H54 (cell line): ENCODE data around the gene WDR54.

Experiments used
- DNase-seq: peaks from one replicate; pipeline ENCODE4 v3.0.0; 2011; ENCODE audit warnings: low spot score, mixed read lengths; ENCODE audit not compliant: insufficient read length
- FAIRE-seq: peaks from 3 replicates; lab custom pipeline; 2011; peaks lifted over from hg19 to GRCh38; lab: Jason Lieb, UNC
- POLR2A ChIP-seq: IDR thresholded peaks from 2 replicates; pipeline ENCODE4 v1.6.1; 2011; ENCODE audit warnings: low read depth, mild to moderate bottlenecking, low read length

WDR54 gene

GRCh38 chr2:74427551-74427950 is 6.0 kb downstream of the WDR54 start:
- DNase-seq, result no peak
- TF ChIP-seq POLR2A, result no peak
- FAIRE-seq, result no peak

GRCh38 chr2:74428675-74429074 is 7.1 kb downstream of the WDR54 start:
- FAIRE-seq (no peak), DNase-seq (no peak)
- no peak for TF ChIP-seq POLR2A

DNA sequence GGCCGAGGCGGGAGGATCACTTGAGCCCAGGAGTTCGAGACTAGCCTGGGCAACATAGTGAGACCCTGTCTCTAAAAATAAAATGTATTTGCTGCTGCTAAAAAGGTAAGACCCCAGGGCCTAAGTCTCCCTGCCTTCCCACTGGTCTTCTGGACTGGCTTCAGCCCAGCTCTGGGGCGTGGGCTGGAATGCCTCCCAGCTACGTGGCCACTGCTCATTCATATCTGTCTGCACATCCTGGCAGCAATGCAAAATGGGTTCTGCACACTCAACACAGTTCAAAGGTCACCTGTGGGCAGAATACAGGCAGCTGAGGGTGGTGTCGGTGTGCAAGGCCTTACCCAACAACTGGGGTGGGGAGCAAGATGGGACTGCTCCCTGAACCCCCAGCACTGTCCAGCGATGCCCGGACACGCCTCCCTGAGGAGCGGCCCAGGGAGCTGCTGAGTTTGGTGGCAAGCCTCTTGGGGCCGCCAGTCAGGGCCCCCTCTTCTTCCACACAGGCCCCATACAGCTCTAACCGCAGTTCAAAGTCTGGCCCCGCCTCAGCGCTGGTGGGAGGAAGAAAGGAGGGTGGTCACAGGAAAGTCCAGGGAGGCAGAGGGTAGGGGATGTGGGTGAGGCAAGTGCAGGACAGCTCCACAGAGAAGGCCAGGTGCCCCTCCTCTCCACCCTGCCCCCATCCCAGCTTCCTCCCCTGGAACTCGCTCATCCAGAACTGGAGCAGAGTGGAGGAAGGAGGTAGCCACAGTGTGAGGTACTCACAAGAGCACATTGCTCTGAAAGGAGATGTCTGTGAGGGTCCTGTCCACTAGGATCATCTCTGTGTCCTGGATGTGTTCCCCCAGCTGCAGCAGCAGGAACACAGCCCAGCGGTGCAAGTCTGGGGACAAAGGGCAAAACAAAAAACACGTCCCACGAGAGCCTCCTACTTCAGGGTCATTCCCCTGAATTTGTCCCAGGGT is 8.2 kb downstream of the WDR54 start:
- FAIRE-seq, result no peak
- no peak for TF ChIP-seq POLR2A

GRCh38 chr2:74430502-74430901 is 9.0 kb downstream of the WDR54 start:
- FAIRE-seq, result no peak
- no peak for TF ChIP-seq POLR2A

More for the DNA sequence above, 8.2 kb downstream of the WDR54 start:
- no peak for DNase-seq

GRCh38 chr2:74436111-74436805 is 14.7 kb downstream of the WDR54 start:
- DNase-seq (no peak), FAIRE-seq (no peak)
- TF ChIP-seq POLR2A, result no peak

More at GRCh38 chr2:74430502-74430901, 9.0 kb downstream of the WDR54 start:
- DNase-seq, result no peak

DNA sequence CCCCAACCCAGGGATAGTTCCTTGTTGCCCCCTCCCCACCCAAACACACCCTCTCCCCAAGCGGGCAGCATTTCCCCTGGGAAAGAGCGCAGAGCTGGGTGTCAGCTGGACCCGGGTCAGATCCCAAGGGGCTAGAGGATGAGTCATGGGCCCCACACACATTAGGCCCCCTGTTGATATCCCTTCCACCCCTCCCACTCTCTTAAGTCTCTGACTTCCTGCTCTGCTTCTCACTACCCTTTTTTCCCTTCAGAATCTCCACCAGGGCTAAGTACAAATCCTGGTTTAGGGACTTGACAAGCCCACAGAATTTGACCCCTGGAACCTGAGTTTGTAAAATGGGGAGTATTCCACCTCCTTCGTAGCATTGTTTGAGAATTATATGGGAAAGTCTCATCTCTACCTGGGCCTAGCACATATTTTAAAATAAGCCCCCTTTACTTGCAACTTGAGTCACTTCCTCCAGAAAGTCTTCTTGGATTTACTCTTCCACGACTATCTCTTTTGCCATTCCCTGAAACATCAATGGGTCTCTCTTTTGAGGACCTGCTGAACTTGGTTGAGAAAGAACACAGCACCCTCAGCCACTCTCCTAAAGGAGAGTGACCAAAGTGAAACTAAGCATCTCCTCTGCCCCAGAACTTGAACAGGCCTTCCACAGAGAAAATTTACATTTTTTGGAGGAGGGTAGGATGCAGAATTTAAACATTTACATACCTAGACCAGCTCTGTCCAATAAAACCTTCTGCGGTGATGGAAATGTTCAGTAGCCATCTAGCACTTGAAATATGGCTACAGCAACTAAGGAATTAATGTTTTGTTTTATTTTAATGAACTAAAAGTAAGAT is 15.5 kb downstream of the WDR54 start:
- no peak for FAIRE-seq
- TF ChIP-seq POLR2A, result no peak
- no peak for DNase-seq

DNA sequence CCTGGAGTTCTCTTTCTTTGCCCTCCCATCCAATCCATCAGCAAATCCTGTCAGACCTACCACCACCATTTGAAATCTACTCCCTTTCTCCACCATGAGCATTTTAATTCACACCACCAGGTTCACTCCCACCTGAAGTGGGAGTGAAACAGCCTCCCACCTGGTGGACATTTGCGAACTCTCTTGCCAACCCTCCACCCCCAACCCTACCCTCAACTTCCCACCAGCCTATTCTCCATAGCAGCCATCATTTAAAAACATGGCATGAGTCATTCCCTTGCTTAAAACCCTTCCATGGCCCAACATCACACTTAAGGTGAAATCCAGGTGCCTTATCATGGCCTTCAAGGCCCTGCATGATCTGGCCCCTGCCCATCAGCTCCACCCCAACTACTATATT is 16.7 kb downstream of the WDR54 start:
- TF ChIP-seq POLR2A, result no peak
- FAIRE-seq (no peak), DNase-seq (no peak)

GRCh38 chr2:74439373-74439772 is 17.8 kb downstream of the WDR54 start:
- FAIRE-seq, result no peak

GRCh38 chr2:74439803-74440377 is 18.4 kb downstream of the WDR54 start:
- DNase-seq (peak; percentile 74), FAIRE-seq (no peak)
- TF ChIP-seq POLR2A, result no peak

More at GRCh38 chr2:74439373-74439772, 17.8 kb downstream of the WDR54 start:
- no peak for DNase-seq
- no peak for TF ChIP-seq POLR2A

DNA sequence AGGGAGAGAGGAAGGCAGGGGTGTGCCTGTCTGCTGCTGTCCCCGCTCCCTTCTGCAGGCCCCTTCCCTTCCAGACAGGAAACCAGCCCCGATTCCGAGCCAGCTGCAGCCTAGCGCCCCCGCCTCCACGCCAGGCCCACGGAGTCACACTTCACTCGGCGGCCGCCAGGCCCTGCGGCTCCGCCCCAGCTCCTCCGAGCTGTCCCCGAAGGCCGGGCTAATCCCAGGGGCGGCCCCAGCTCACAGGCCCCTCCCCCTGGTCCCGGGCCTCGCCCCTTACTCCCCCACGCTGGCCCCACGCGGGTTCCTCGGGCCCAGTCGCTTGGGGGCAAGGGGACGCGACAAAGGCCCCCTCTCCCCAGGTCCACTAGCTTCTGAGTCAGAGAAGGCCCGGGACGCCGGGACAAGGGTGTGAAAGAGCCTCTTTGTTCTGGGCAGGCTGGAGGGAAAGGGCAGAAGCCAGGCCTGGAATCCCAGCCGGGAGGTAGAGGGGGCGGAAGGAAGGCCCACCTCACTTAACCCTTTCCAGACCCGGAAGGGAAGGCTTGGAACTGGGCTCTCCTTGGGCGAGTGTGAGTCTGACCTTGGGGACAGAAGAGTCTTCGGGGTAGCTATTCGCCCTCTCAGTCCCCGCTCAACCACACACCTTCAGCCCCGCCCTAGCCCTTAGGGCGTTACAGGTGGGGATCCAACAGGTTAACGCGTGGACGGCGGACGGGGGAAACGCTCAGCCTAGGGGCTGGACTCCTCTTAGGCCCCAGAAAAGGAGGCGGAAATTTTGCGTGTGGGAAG is 19.0 kb downstream of the WDR54 start:
- peak; percentile 69 for TF ChIP-seq POLR2A
- FAIRE-seq, result no peak
- peak; percentile 98 for DNase-seq

DNA sequence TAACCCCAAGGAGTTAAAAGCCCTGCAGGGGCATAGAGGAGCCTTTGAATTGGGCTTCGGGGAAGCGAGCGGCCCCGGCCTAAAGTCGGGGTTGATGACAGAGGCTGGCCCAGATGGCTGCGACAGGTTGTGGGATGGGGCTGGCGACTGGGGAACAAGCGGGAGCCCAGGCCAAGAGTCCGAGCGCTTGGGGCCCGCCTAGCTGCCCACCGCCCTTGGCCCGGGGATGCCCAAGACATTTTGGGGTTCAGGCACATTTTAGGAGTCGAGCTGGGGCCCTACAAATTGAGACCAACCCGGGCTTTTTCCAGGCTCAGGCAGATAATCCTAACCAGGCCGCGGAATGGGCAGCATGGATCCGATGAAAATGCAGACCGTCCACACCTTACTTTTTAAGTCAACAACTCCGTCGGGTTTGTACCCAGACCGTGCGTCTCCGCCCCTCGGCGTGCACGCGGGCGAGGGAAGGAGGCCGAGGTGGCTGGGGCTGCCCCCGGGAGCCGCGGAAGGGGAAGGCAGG is 19.7 kb downstream of the WDR54 start:
- DNase-seq (no peak), FAIRE-seq (no peak)
- TF ChIP-seq POLR2A, result no peak
